Measurements from ENCODE around the gene OR9Q1.

The OR9Q1 gene

DNA sequence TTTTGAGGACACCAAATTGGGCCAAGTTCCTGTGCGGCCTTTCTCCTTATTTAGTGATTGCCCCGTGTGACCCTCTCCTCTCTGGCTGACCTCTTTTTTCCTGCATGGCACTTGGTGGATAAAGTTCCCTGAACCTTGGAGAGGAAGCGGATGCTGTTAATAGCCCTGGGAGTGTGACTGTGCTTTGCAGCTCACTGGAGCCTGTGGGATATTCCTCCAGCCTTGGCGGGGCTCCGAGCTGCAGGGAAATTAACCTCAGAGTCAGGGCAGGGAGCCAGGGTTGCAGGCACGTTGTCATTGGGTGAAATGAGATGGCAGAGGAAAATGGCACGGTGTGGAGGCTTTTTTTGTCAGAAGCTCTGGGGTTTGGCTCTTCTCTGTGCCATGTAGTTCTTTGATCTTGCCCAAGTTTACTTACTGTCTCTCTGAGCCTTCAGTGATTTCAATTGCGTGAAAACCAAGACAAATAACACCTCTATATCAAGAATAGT lies 965 bp downstream of the OR9Q1 start:
- no peaks in the 10 kb centered on the region for H3K36me3 ChIP-seq (replicated peaks)
- no peaks in the 10 kb centered on the region for H3K27me3 ChIP-seq (replicated peaks)
- in situ Hi-C loops (cut with HindIII; ENCODE audit: low pct_ligation_motif_present, low sequenced_read_pairs), result no loop called here
- no peak overlapping the region for H3K27ac ChIP-seq
- TF ChIP-seq, protein P1, sequence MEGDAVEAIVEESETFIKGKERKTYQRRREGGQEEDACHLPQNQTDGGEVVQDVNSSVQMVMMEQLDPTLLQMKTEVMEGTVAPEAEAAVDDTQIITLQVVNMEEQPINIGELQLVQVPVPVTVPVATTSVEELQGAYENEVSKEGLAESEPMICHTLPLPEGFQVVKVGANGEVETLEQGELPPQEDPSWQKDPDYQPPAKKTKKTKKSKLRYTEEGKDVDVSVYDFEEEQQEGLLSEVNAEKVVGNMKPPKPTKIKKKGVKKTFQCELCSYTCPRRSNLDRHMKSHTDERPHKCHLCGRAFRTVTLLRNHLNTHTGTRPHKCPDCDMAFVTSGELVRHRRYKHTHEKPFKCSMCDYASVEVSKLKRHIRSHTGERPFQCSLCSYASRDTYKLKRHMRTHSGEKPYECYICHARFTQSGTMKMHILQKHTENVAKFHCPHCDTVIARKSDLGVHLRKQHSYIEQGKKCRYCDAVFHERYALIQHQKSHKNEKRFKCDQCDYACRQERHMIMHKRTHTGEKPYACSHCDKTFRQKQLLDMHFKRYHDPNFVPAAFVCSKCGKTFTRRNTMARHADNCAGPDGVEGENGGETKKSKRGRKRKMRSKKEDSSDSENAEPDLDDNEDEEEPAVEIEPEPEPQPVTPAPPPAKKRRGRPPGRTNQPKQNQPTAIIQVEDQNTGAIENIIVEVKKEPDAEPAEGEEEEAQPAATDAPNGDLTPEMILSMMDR (IDR thresholded peaks at IDR 0.05; ENCODE audit: low read depth, low read length, missing control alignments), result no peak
- no peak for DNase-seq
- H3K4me3 ChIP-seq (ENCODE audit: low read depth, low read length), result no peak overlapping the region

DNA sequence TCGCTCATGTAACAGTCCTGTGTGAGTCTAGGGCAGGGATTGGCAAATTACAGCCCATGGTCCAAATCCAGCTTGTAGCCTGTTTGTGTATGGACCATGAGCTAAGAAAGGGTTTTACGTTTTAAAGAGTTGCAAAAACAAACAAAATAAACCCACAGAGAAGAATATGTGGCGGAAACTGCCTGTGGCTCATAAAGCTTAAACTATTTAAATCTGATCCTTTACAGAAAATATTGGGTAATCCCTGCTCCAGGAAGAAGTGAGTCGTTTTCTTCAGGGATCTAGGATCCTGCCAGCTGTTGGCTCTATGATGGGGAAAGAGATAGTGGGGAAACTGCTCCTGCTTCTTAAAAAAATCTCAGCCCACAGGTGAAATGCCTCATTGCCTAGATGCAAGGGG lies 3.7 kb downstream of the OR9Q1 start:
- H3K36me3 ChIP-seq (replicated peaks), result no peaks in the 10 kb centered on the region
- H3K27me3 ChIP-seq (replicated peaks), result no peaks in the 10 kb centered on the region
- in situ Hi-C loops (cut with HindIII; ENCODE audit: low pct_ligation_motif_present, low sequenced_read_pairs), result no loop called here
- no peak overlapping the region for H3K4me3 ChIP-seq (ENCODE audit: low read depth, low read length)
- TF ChIP-seq, protein P1 (IDR thresholded peaks at IDR 0.05; ENCODE audit: low read depth, low read length, missing control alignments), result no peak
- no peak for DNase-seq
- H3K27ac ChIP-seq, result no peak overlapping the region

DNA sequence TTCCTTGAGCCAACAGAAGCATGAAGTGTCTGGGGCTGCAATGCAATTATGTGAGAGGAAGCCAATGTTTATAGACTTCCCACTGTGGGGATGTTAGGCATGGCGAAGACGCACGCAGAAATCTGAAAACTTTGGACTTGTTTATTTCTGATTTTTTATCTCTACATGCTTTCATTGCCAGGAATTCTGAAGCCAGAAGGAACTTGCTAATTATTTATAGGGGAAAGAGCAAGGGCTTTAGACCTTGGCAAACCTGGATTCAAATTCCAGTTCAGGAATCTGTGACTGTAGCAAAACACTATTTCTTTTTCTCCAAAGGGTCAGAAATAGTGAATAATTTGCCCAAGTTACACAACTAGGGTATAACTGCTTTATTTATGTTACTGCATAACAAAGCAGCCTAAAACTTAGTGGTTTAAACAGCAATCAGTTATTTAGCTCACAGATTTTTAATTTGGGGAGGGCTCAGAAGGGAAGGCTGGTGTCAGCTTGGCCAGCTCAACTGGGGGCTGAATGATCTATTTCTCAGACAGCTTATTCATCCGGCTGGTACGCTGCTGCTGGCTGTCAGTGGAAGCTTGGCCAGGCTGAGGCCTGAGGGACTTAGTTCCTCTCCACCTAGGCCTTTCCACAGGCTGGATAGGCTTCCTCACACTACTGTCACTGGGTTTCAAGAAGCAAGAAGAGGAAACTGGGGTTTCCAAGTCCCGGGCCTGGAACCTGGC lies 5.2 kb downstream of the OR9Q1 start:
- H3K27ac ChIP-seq, result no peak overlapping the region
- H3K36me3 ChIP-seq (replicated peaks), result no peaks in the 10 kb centered on the region
- DNase-seq, result no peak
- no peak overlapping the region for H3K4me3 ChIP-seq (ENCODE audit: low read depth, low read length)
- no peaks in the 10 kb centered on the region for H3K27me3 ChIP-seq (replicated peaks)
- in situ Hi-C loops (cut with HindIII; ENCODE audit: low pct_ligation_motif_present, low sequenced_read_pairs), result no loop called here
- TF ChIP-seq, protein P1 (IDR thresholded peaks at IDR 0.05; ENCODE audit: low read depth, low read length, missing control alignments), result no peak

DNA sequence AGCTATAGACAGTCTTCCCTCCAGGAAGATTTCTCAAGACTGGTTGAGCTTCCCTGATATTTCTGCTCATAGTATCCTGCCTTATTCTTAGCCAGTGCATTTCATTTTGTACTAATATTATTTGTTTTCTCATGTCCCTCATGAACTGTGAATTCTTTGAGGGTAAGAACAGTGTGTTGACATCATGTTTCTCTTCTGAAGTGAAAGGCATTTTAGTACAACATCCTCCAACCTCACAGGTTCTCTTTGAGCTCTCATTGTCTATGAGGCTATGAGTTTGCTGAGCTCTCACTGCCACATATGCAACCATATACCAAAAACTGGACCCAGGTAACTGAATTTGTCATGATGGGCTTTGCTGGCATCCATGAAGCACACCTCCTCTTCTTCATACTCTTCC lies 7.0 kb downstream of the OR9Q1 start, which contains the start of gene OR6Q1:
Gene OR6Q1 (plus strand): TSS at position 301 of the 400 bp plus-strand sequence. CDS start 0 bp downstream, at position 301.
- no peak within 1 kb of the TSS for H3K27ac ChIP-seq
- no peak within 1 kb of the TSS for H3K4me3 ChIP-seq (ENCODE audit: low read depth, low read length)
- no peaks in the 10 kb centered on the region for H3K36me3 ChIP-seq (replicated peaks)
- DNase-seq, result no peak
- no peaks in the 10 kb centered on the region for H3K27me3 ChIP-seq (replicated peaks)
- TF ChIP-seq, protein P1 (IDR thresholded peaks at IDR 0.05; ENCODE audit: low read depth, low read length, missing control alignments), result no peak
- in situ Hi-C loops (cut with HindIII; ENCODE audit: low pct_ligation_motif_present, low sequenced_read_pairs), result no loop called here

DNA sequence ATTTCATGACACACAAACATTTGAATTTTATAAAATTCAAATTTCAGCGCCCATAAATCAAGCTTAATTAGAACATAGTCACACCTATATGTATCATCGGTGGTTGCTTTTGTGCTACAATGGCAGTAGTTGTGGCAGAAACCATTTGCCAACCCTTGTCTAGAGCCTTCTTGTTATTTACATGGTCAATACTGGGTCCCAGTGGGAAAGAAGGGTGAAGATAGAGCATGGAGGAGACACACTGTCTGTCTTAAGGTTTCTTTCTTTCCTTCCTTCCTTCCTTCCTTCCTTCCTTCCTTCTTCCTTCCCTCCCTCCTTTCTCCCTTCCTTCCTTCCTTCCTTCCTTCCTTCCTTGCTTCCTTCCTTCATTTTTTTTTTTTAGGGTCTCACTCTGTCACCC lies 10.8 kb downstream of the OR9Q1 start:
- H3K27ac ChIP-seq, result no peak overlapping the region
- TF ChIP-seq, protein P1 (IDR thresholded peaks at IDR 0.05; ENCODE audit: low read depth, low read length, missing control alignments), result no peak
- H3K36me3 ChIP-seq (replicated peaks), result no peaks in the 10 kb centered on the region
- H3K27me3 ChIP-seq (replicated peaks), result no peaks in the 10 kb centered on the region
- no peak overlapping the region for H3K4me3 ChIP-seq (ENCODE audit: low read depth, low read length)
- no peak for DNase-seq
- in situ Hi-C loops (cut with HindIII; ENCODE audit: low pct_ligation_motif_present, low sequenced_read_pairs), result no loop called here
